SKM-1 treated with dmso at 0.1 percent for 144 hours (cell line): ENCODE results near the gene CARNS1.
"Not testable (repeated sequence)": the region's sequence is repeated elsewhere in the genome, so short reads cannot be mapped to it uniquely, and the experiment has no call there.

Experiments used
- DNase-seq: peaks from one replicate; lab custom pipeline; 2025; ENCODE audit not compliant: unreplicated experiment; lab: John Stamatoyannopoulos, UW

Gene CARNS1

DNA sequence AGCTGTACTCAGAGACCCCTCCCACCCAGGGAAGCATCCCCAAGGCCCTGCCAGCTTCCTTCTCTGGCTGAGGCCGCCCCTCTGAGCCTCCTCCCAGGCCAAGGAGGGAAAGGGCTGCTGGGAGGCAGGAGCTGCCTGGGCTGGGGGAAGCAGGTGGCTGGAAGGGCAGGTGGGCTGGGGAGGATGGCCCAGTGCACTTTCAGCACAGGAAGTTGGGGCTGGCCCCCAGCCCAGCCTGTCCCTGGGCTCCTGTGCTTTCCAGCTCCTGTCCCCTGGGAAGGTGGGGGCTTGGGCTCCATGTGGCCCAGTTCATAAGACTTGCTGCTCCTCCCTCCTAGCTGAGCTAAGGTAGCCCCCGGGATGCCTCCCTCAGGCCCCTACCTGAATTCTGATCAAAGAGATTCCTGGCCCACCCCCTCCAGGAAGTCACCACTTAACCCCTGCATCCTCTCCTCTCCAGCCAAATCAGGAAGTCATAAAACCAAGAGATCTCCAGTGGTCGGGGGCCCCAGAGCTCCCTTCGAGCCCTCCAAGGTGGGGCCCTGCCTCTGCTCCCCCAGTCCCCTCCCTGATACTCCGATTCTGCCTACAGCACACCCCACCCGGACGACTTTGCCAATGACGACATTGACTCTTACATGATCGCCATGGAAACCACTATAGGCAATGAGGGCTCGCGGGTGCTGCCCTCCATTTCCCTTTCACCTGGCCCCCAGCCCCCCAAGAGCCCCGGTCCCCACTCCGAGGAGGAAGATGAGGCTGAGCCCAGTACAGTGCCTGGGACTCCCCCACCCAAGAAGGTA lies 18.7 kb upstream of the CARNS1 start:
- DNase-seq = no peak

DNA sequence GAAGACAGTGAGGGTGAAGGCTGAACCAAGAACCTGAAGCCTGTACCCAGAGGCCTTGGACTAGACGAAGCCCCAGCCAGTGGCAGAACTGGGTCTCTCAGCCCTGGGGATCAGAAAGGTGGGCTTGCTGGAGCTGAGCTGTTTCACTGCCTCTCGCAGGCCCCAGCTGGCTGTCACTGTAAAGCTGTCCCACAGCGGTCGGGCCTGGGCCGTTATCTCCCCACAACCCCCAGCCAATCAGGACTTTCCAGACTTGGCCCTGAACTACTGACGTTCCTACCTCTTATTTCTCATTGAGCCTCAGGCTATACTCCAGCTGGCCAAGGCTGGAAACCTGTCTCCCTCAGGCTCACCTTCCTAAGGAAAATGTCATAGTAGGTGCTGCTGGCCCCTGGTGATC lies 17.9 kb upstream of the CARNS1 start:
- no peak for DNase-seq

DNA sequence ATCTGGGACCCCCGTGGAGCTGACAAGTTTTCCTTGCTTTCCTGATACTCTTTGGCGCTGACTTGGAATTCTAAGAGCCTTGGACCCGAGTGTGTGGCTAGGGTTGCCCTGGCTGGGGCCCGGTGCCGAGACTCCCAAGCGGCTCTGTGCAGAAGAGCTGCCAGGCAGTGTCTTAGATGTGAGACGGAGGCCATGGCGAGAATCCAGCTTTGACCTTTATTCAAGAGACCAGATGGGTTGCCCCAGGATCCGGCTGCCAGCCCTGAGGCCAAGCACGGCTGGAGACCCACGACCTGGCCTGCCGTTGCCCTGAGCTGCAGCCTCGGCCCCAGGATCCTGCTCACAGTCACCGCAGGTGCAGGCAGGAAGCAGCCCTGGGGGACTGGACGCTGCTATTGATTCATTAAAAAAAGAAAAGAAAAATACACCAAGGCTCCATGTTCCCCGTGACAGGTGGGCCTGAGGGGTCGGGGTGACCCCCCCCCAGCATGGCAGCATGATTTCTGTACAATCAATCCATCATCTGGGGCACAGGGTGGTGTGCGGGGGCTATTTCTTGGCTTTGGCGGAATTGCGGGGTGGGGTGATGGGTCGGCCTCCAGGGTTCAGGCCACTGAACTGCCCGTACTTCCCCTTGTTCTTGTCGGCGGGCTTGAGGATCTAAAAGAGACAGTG lies 17.4 kb upstream of the CARNS1 start:
- DNase-seq = no peak

DNA sequence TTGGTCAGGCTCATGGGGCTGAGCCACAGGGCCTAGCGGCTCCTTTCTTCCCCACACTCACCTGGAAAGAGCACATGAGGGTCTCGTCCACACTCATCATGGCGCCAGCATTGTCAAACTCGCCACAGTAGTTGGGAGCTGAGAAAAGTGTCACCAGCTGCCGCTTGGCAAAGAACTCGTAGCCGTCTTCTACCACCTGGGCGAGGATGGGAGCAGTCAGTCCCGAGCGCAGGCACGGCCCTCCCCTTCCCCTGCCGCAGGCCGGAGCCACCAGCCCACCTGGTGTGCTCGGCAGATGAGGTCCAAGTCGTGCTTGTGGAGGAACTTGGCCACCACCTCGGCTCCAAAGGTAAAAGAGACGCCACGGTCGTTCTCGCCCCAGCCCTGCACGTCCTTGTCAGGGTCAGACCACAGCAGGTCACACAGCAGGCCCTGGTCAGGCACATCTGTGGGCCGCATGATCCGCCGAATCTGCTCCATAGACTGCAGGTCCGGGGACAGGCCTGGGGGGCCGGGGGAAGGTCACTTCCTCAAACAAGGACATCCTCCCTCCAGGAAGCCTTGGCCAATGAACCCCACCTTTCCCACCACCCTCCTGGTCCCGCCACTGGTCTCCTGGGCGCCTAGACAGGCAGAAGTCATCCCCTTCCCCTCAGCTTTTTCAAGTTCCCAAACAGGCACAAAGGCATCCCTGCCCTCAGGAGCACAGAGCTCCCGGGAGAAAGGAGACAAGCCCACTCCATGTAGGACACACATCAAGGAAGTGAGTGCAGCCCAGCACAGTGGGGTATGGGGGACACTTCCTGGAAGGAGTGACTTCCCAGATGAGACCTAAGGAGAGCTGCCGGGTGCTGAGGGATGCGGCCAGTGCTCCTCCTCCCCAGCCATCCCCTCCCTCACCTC lies 16.6 kb upstream of the CARNS1 start:
- DNase-seq = no peak

DNA sequence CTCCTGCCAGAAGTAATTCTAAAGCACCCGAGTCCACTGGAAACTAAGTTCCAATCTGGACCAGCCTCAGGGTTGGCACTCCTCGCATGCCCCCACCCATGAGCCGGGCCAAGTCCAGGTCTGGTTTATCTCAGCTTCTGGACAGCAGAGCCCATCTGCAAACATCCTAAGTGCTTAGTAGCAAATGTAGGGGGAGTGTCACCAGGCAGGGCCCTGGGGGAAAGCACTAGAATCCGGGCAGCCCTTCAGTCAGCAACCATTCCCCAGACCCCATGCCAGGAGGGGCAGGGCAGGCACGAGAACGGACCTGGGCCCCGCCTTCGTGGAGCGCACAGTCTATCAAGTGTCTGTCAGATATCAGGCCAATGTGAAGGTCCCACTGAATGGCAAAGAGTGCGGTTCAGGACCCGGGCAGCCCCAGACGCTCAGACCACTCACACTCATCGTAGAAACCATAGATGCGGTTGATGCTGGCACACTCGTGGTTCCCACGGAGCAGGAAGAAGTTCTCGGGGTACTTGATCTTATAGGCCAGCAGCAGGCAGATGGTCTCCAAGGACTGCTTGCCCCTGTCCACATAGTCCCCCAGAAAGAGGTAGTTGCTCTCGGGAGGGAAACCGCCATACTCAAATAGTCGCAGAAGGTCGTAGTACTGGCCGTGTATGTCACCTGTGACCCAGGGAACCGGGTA lies 15.1 kb upstream of the CARNS1 start:
- DNase-seq = no peak

DNA sequence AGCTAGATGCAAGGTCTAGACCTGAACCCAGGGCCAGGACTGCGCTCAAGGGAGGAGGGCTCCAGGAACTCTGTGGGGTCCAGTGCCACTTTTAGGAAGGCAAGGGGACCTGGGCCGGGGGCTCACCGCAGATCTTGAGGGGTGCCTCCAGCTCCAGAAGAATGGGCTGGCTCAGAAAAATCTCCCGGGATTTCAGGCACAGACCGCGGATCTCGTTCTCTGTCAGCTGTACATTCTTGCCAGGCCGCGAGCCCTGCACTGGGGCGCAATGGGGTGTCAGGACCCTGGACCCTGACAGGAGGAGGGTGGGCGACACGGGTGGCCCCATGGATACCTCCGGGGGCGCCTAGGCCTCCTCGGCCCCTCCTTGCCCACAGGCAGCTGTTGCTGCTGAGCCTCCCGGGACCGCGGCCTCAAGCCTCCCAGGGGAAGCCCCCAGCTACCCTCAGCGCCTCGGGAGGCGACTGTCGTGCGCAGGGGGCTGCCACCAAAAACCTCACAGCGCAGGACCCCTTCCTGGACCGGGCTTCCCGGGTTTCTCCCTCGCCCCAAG lies 14.5 kb upstream of the CARNS1 start:
- DNase-seq = no peak

DNA sequence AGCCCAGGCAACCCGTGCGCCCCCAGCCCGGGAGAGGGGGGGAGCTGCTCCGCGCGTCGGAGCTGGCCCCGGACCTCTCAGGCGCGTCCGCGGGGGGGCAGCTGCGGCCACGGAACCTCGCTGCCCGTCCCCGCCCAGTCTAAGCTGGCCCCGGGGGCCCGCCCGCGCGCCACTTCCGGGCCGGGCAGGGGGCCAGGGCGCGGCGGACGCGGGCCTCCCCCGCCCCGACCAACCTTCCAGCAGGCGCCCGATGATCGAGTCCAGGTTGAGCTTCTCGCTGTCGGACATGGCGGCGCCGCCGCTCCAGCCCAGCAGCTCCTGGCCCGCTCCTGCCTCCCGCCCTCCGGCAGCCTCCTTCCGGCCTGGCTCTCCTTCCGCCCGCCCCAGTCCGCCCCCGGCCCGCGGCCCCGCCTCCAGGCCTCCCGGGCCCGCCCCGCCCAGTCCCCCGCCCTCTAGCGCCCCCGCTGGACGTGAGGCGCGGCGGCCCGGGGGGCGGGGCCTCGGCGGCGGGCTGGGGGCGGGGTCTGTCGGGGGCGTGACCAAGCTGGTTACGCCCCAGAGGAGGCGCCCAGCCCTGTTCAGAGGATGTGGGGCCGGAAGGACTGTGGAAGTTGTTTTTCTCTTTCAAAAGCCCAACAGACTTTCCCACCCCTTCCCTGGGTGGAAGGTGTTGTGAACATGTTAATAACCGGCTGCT lies 13.8 kb upstream of the CARNS1 start, which contains the start of gene PPP1CA:
Gene PPP1CA, minus strand, starts transcription at position 364 of the 697 bp plus-strand sequence. Its CDS starts 76 bp downstream, at position 288.
- peak; percentile 90 for DNase-seq

DNA sequence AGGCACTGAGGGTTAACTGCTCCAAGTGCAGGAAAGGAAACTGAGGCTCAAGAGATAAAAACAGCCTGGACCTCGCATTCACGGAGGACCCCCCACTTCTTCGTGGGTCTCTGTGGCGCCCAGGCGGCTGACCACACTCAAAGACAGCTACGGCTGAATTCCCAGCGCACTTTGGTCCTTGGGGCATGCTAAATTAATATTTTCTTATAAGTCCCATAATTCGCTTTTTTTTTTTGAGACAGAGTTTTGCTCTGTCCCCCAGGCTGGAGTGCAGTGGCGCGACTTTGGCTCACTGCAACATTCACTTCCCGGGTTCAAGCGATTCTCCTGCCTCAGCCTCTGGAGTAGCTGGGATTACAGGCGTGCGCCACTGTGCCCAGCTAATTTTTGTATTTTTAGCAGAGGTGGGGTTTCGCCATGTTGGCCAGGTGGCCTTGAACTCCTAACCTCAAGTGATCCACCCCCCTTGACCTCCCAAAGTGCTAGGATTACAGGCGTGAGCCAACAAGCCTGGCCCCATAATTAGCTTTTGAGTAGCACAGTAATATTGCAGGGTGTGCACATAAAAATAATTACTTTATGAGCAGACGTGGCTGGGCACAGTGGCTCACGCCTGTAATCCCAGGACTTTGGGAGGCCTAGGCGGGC lies 13.2 kb upstream of the CARNS1 start:
- not testable (repeated sequence) for DNase-seq

DNA sequence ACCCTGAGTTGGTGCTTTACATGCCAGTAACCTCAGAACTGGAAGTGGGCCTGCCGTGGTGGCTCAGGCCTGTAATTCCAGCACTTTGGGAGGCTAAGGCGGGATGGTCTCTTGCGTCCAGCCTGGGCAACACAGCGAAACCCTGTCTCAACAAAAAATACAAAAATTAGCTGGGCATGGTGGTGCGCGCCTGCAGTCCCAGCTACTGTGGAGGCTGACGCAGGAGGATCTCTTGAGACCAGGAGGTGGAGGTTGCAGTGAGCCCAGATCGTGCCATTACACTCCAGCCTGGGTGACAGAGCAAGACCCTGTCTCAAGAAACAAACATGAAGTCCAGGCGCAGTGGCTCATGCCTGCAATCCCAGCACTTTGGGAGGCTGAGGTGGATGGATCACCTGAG lies 12.4 kb upstream of the CARNS1 start:
- DNase-seq = not testable (repeated sequence)

DNA sequence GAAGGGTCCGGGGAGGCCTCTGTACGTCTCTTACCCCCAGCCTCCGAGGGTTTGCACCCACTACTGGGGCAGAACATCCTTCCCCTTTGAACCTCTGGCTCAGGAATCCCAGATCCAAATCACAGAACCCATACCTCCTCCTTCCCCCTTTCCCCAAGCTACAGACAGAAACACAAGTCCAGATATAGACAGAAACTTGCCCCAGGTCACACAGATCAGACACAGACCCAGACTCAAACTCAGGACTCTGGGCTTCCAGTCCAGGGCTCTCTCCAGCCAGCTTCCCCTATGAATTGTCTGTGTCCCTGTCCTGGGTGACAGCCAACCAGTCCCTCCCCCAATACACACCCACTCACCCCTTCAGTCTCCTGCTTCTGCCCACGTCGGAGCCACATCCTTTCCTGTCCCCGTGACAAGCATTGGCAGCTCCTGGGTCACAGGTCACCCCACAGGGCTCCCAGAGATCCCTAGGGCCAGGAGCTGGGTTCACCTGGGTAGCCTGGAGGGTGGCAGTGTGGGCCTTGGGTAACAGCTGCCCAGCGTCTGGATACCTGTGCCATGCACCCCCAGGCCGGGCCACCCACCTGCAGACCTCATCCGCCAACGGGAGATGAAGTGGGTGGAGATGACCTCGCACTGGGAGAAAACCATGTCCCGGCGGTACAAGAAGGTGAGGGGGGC lies 10.8 kb upstream of the CARNS1 start:
- no peak for DNase-seq

DNA sequence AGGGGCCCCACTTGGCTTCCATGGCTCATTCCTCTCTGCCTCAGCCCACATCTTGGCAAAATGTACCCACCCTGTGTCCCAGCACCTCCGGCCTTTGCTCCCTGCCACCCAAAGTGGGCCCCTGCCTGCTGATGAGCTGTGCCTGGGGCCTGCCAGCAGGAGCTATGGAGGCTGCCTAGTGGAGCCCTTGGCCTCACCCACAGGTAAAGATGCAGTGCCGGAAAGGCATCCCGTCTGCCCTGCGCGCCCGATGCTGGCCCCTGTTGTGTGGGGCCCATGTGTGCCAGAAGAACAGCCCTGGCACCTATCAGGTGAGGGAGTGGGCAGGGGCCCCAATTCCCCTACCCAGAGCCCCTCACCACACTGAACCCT lies 10.3 kb upstream of the CARNS1 start:
- no peak for DNase-seq

DNA sequence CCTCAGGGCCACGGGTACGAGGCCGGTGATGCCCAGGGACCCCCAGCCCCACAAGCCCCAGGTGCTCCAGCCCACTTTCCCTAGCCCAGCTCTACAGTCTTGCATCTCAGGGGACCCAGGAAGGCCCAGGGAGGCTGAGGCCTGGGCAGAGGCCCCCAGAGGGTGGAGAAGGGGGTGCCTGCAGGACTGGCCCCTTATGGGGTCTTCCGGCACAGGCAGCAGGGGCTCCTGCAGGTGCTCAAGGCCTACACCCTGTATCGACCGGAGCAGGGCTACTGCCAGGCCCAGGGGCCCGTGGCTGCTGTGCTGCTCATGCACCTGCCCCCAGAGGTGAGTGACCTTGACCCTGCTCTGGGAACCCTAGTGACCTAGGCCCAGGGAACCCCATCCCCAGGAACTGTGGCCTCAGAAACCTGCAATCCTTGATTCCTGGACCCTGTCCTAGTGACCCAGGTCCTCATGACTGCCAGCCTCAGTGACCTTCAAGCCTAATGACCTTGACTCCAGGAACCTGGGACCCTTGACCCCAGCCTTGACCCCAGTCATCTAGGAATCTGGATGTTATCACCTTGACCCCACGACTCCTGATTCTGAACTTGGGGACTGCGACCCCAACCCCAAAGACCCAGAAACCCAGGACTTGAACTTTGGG lies 9.7 kb upstream of the CARNS1 start:
- DNase-seq = no peak

DNA sequence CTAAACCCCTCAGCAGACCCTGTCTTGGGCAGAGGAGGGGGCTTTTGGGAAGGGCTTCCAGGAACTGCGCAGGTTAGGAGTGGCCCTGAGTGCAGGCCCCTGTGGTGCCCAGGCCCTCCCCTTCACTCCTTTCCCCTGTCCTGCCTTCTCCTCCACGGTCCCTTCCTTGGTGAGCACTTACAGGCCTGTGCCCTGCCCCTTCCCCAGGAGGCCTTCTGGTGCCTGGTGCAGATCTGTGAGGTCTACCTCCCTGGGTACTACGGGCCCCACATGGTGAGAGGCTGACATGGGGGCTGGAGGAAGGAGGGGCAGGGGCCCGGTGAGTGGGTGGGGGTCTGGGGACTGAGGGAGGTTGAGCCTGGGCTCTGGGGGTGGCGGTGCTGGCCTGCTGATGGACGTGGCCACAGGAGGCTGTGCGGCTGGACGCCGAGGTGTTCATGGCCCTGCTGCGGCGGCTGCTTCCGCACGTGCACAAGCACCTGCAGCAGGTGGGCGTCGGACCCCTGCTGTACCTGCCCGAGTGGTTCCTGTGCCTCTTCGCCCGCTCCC lies 9.0 kb upstream of the CARNS1 start:
- DNase-seq = no peak

DNA sequence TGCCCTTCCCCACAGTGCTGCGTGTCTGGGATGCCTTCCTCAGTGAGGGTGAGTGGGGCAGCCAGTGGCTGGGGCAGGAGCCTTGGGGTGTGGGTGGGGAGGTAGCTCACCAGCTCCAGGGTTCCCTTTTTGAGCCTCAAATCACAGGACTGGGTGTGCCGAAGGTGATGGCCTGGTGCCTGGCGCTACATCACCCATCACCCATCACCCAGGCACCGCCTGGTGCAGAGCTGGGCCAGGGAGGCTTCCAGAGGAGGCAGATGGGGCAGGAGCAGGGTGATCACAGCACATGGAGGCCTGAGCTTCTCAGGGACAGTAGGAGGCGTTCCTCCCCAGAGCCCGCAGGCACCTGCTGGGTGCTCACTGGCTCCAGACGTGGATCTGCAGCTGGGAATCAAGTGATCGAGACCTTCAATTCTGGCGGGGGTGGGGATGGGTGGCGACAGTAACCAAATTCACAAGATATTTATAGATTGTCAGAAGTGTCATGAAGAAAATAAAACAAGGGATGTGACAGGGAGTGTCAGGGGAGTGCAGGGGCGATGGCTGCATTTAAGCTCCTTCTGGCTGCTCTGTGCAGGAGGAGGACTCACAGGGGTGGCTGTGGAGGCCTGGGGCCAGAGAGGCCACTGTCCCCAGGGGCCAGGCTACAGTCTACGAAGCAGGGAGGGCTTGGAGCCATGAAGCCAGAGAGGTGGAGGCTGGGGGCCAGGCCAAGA lies 8.3 kb upstream of the CARNS1 start:
- DNase-seq = no peak

DNA sequence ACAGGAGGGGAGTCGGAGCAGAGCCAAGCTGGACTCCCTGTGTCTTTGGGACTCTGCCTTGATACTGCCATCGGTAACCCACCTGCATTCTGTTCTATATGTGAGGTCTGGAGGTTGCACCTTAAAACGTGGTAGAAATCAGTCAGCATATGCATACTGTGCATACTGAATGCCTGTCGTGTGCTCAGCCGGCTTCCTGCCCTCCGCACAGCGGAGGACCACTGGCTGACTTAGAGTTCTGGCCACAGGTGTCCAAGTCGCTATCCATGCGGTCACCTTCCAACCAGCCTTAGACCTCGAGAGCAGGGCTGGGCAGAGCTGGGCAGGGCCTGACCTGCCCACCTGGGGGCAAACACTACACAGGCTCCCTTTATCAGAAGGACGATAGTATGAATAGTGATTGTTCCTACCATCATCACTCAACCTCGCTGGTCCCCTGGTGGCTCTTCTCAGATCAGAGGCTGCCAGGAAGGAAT lies 7.8 kb upstream of the CARNS1 start:
- DNase-seq = no peak

DNA sequence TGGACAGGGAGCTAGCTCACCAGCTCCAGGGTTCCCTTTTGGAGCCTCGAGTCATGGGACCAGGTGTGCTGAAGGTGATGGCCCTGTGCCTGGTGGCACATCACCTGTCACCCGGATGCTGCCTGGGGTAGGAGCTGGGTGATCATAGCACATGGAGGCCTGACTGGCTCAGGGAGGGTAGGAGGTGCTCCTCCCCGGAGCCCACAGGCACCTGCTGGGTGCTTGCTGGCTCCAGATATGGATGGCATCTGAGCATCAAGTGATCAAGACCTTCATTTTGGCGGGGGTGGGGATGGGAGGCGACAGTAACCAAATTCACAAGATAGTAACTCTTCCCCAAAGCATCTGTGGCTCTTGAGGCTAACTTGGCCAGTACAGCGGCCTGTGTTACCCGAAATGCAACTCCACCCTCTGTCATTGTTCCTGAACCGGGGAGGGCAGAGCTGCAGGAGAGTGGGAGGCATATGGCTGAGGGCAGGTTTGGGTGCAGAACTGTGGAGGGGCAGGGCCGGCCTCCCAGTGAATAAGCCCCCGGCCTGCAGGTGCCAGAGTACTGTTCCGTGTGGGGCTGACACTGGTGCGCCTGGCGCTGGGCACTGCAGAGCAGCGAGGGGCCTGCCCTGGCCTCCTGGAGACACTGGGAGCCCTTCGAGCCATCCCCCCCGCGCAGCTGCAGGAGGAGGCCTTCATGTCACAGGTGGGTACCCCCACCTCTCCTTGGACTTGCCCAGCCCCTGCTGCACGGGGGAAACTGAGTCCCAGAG lies 6.9 kb upstream of the CARNS1 start:
- no peak for DNase-seq

DNA sequence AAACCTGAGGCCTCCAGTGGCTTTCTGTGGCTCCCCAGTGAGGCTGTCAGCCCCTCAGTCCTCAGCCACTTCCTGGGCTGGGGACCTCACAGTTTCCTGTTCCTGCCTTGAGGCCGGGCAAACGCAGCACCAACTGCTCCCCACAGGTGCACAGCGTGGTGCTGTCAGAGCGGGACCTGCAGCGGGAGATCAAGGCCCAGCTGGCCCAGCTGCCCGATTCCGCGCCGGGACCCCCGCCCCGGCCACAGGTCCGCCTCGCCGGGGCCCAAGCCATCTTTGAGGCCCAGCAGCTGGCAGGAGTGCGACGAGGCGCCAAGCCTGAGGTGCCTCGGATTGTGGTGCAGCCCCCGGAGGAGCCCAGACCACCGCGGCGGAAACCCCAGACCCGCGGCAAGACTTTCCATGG lies 6.2 kb upstream of the CARNS1 start:
- DNase-seq = no peak
